ENCODE results near the gene CSF2RB.

The CSF2RB gene

DNA sequence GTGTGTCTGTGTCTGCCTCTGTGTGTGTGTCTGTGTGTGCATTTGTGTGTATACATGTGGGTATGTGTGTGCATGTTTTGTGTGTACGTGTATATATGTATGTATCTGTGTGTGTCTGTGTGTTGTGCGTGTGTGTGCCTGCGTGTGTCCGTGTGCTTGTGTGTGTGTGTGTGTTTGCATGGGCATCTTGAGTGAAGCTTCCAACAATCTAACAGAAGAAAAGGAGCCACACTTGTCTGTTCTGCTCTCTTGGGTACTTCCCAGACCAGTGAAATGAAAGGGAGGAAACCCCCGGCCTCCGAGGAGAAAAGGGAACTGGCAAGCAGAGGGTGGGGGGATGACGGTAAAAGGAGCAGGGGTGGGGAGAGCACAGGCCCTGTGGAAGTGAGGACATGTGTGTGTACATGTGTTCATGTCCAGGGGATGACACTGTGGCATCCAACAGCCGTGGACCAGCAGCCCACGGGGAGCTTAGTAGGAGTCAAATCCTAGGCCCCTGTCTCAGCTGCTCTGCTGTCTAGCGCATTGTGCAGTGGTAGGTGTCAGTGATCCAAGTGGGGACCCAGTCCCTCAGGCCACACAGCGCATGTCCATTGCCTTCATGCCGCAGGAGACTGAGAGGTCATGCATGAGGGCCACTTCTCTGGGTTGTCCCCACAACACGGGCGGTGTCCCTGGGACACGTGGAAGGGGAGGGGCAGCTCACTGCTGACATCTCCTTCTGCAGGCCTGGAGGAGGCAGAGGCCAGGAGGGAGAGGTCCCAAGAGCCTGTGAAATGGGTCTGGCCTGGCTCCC is 8.1 kb downstream of the CSF2RB start:
- no peak for DNase-seq (ENCODE audit: low spot score)
- Histone ChIP-seq H3K4me3 (no peak overlapping the region), H3K27ac (no peak overlapping the region)
- TF ChIP-seq, protein P1, sequence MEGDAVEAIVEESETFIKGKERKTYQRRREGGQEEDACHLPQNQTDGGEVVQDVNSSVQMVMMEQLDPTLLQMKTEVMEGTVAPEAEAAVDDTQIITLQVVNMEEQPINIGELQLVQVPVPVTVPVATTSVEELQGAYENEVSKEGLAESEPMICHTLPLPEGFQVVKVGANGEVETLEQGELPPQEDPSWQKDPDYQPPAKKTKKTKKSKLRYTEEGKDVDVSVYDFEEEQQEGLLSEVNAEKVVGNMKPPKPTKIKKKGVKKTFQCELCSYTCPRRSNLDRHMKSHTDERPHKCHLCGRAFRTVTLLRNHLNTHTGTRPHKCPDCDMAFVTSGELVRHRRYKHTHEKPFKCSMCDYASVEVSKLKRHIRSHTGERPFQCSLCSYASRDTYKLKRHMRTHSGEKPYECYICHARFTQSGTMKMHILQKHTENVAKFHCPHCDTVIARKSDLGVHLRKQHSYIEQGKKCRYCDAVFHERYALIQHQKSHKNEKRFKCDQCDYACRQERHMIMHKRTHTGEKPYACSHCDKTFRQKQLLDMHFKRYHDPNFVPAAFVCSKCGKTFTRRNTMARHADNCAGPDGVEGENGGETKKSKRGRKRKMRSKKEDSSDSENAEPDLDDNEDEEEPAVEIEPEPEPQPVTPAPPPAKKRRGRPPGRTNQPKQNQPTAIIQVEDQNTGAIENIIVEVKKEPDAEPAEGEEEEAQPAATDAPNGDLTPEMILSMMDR (IDR thresholded peaks at IDR 0.05), result no peak

DNA sequence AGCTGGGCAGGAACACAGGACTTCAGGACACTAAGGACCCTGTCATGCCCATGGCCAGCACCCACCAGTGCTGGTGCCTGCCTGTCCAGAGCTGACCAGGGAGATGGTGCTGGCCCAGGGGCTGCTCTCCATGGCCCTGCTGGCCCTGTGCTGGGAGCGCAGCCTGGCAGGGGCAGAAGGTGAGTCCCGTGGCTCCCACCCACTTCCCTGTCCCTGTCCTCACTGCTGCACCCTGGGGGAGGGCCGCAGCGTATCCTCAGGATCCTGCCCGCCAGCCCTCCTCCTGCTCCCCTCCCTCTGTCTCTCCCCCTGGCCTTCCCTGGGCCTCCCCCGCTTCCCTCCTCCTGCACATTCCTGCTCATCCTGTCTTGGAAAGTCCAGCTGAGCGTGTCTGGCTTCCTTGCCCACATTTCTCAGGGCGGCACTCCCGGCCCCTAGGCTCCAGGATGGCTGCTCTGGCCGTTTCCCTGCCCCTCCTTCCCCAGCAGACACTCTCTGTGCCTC is 8.7 kb downstream of the CSF2RB start:
- Histone ChIP-seq H3K27ac (no peak overlapping the region), H3K4me3 (no peak overlapping the region)
- DNase-seq (ENCODE audit: low spot score), result no peak
- TF ChIP-seq, protein P1 (IDR thresholded peaks at IDR 0.05), result no peak

DNA sequence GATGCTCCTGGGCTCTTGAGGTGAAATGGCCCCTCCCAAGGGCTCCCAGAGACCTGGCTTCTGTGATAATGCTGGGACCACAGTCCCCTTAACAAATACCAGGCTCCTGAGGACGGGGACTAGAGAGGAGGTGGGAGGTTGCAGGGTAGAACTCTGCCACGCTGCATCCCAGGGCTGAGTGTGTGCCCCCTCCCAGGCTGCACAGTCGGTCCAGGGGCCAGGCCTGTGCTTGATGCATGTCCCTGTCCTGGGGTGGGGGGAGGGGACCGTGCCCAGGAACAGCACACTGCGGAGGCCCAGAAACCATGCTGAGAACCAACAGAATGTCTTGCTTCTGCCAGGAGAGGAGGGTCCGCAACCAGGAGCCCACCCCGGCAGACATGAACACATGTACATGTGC is 9.3 kb downstream of the CSF2RB start:
- TF ChIP-seq, protein P1 (IDR thresholded peaks at IDR 0.05), result no peak
- no peak for DNase-seq (ENCODE audit: low spot score)
- Histone ChIP-seq H3K4me3 (no peak overlapping the region), H3K27ac (no peak overlapping the region)

DNA sequence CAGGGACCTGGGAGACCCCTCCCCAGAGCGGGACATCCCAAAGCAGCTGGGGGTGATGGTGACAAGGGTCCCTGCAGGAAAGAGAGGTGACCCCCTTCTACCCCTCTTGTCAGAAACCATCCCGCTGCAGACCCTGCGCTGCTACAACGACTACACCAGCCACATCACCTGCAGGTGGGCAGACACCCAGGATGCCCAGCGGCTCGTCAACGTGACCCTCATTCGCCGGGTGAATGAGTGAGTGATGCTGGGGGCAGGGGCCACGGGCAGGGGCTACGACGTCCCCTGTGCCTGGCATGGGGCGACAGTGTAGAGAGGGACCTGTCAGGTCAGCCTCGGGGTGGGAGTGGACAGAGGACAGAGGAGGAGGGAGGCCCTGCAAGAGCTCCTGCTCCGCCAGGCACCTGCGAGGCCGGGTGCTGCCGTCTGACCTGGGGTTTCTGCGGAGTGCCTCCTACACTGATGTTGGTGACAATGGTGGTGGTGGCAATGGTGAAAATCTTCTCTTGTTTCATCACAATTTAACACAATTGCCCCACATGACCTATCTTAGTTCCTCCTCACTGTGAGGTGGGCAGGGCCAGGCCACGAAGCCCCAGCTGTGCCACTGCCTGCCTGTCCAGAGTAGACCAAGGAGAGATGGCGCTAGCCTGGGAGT is 9.8 kb downstream of the CSF2RB start:
- TF ChIP-seq, protein P1 (IDR thresholded peaks at IDR 0.05), result no peak
- Histone ChIP-seq H3K27ac (no peak overlapping the region), H3K4me3 (no peak overlapping the region)
- DNase-seq (ENCODE audit: low spot score), result no peak

DNA sequence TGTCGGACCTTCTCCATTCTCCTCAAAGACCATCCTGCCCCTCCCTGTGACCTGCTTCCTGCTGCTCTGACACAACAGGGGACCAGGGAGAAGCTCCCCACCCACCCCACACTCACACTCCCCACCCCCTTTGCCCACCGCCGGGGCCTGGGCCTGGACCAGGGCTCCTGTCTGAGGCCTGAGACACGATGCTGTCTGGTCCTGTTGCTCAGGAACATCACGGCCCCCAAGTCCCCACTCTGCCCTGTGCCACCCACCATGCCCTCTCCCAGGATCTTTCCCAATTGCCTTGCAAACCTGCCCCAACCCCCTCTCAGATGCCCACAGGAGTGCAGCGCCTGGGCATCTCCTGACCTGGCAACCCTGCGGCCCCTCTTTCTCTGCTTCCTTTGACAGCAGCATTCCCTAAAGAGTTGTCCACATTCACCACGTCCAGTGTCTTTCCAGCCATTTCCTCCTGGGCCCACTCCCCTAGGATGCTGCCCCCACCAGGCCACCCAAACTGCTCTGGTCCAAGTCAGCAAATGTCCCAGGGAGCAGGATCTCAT is 10.8 kb downstream of the CSF2RB start:
- DNase-seq (ENCODE audit: low spot score), result no peak
- TF ChIP-seq, protein P1 (IDR thresholded peaks at IDR 0.05), result no peak
- H3K4me3 ChIP-seq, result no peak overlapping the region
- no peak overlapping the region for H3K27ac ChIP-seq

DNA sequence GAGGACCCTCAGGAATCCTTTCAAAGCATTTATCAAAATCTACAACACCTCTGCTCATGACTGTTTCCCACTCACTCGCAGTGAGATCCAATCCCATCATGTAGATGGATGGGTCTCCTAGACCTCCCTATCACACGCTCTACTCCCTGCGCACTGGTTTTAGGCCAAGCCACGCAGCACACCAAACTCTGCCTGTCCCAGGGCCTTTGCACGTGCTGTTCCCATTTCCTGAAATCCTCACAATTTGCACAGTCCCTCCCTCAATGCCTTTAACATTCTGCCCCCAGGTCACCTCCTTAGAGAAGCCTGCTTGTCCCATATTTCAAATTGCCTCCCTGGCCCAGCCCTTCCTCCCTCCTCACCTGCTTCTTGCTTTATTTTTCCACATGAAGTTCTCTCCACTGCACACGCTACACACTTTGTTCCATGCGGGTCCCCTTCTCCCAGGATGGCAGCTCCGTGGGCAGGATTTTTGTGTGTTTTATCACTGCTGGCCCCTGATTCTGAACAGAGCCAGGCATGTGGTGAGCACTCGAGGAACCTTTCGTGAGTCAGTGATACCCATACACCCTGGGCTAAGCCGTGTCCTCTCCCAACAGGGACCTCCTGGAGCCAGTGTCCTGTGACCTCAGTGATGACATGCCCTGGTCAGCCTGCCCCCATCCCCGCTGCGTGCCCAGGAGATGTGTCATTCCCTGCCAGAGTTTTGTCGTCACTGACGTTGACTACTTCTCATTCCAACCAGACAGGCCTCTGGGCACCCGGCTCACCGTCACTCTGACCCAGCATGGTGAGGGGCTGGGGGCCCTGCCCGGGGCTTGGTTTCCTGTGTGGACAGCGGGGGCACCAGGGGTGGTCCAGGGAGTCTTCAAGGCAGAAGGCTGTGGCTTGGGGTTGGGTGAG is 12.2 kb downstream of the CSF2RB start:
- TF ChIP-seq, protein P1 (IDR thresholded peaks at IDR 0.05), result no peak
- H3K4me3 ChIP-seq, result no peak overlapping the region
- no peak for DNase-seq (ENCODE audit: low spot score)
- H3K27ac ChIP-seq, result no peak overlapping the region
